WERI-Rb-1 (cell line): Measurements from ENCODE around the gene NEUROG3.

Experiments
- DNase-seq: peaks from one replicate; pipeline ENCODE4 v3.0.0-alpha.2; 2020
- H3K27ac ChIP-seq: fragments of 250-450 bp; sonication (Bioruptor Pico); 2 replicates; pipeline ENCODE4 v1.5.1; 2020; ENCODE audit warnings: mild to moderate bottlenecking, moderate library complexity
- H3K27me3 ChIP-seq: fragments of 250-450 bp; sonication (Bioruptor Pico); 2 replicates; pipeline ENCODE4 v1.5.1; 2021; ENCODE audit warnings: mild to moderate bottlenecking, low read depth, moderate library complexity; ENCODE audit not compliant: insufficient read depth, severe bottlenecking
- H3K36me3 ChIP-seq: fragments of 250-450 bp; sonication (Bioruptor Pico); 2 replicates; pipeline ENCODE4 v1.5.1; 2020; ENCODE audit warnings: mild to moderate bottlenecking, moderate library complexity
- H3K4me3 ChIP-seq: 2 replicates; pipeline ENCODE4 v1.5.1; 2011; ENCODE audit warnings: low read depth, mild to moderate bottlenecking, control low read depth, low read length
- H3K9me3 ChIP-seq: fragments of 250-450 bp; sonication (Bioruptor Pico); 2 replicates; pipeline ENCODE4 v1.5.1; 2021; ENCODE audit warnings: mild to moderate bottlenecking, moderate library complexity; ENCODE audit not compliant: severe bottlenecking
- CTCF ChIP-seq: IDR thresholded peaks from 2 replicates; pipeline ENCODE4 v1.5.1; 2011; ENCODE audit warnings: low read depth, mild to moderate bottlenecking, control low read depth, inconsistent platforms, low read length

The NEUROG3 gene

GRCh38 chr10:69576334-69577011 lies 3.3 kb upstream of the NEUROG3 start:
- Histone ChIP-seq H3K9me3 (peaks cover 4% of the 10 kb centered on the region), H3K27ac (no peak overlapping the region), H3K4me3 (no peak overlapping the region), H3K27me3 (peaks cover 100% of the 10 kb centered on the region), H3K36me3 (no peaks in the 10 kb centered on the region)
- no peak for TF ChIP-seq CTCF
- no peak for DNase-seq

- Histone ChIP-seq H3K27ac (no peak overlapping the region), H3K9me3 (no peaks in the 10 kb centered on the region), H3K36me3 (no peaks in the 10 kb centered on the region), H3K27me3 (peaks cover 100% of the 10 kb centered on the region), H3K4me3 (peak overlapping the region; percentile 16)
- no peak for TF ChIP-seq CTCF
- no peak for DNase-seq
These were observed 2.0 kb upstream of the NEUROG3 start for GRCh38 chr10:69575164-69575722.

- H3K4me3 ChIP-seq: peak overlapping the region; percentile 16
- H3K27me3 ChIP-seq: peaks cover 100% of the 10 kb centered on the region
- no peaks in the 10 kb centered on the region for H3K36me3 ChIP-seq
- no peak overlapping the region for H3K27ac ChIP-seq
- H3K9me3 ChIP-seq: no peaks in the 10 kb centered on the region
- TF ChIP-seq CTCF: no peak
- peak; percentile 34 for DNase-seq
These were observed 1.4 kb upstream of the NEUROG3 start for GRCh38 chr10:69574571-69574978.

- Histone ChIP-seq H3K27ac (no peak overlapping the region), H3K27me3 (peaks cover 93% of the 10 kb centered on the region), H3K36me3 (no peaks in the 10 kb centered on the region), H3K4me3 (peak overlapping the region; percentile 46), H3K9me3 (no peaks in the 10 kb centered on the region)
- no peak for DNase-seq
- TF ChIP-seq CTCF: no peak
These were observed 815 bp downstream of the NEUROG3 start for GRCh38 chr10:69572159-69573055.

GRCh38 chr10:69571618-69572158 lies 1.5 kb downstream of the NEUROG3 start:
- no peak for TF ChIP-seq CTCF
- H3K36me3 ChIP-seq: no peaks in the 10 kb centered on the region
- no peak overlapping the region for H3K27ac ChIP-seq
- peaks cover 86% of the 10 kb centered on the region for H3K27me3 ChIP-seq
- no peak for DNase-seq
- H3K4me3 ChIP-seq: peak overlapping the region; percentile 46; the same call in 1 of the 2 replicates
- no peaks in the 10 kb centered on the region for H3K9me3 ChIP-seq
